HEK293 (cell line): Measurements from ENCODE around the gene FKBP9.

Experiments
- CTCF ChIA-PET: fragments of 350-600 bp; formaldehyde crosslinking; extraction: SDS; loops from one replicate; lab custom pipeline; 2021; ENCODE audit warnings: antibody characterized with exemption; lab: Yijun Ruan, JAX
- POLR2A ChIA-PET: fragments of 300-600 bp; formaldehyde crosslinking; extraction: SDS; loops from one replicate; lab custom pipeline; 2020; ENCODE audit warnings: antibody characterized with exemption, inconsistent platforms; lab: Yijun Ruan, JAX
- H3K27ac ChIP-seq: fragments of 200-500 bp; sonication (Bioruptor generic); 2 replicates; pipeline ENCODE4 v1.5.1; 2014; ENCODE audit warnings: low read depth, low read length, control low read depth, inconsistent platforms; ENCODE audit errors: extremely low read depth
- H3K36me3 ChIP-seq, 2 experiments: fragments of 200-500 bp in 1 of 2; sonication (Bioruptor generic) in 1 of 2; 1 replicate in 1 of 2; 2 replicates in 1 of 2; pipeline ENCODE4 v1.5.1; 2014 to 2017; ENCODE audit warnings: inconsistent platforms in 2 of 2, low read length in 2 of 2; ENCODE audit not compliant: control insufficient read depth in 2 of 2, insufficient read depth in 1 of 2
- H3K4me1 ChIP-seq: fragments of 200-500 bp; sonication (Bioruptor generic); 2 replicates; pipeline ENCODE4 v1.5.1; 2014; ENCODE audit warnings: mild to moderate bottlenecking, low read length, inconsistent platforms; ENCODE audit not compliant: control insufficient read depth, insufficient read depth
- H3K4me3 ChIP-seq: 2 replicates; pipeline ENCODE4 v1.5.1; 2011; ENCODE audit warnings: low read depth, mild to moderate bottlenecking, control low read depth, low read length, moderate library complexity
- H3K9me3 ChIP-seq: fragments of 200-500 bp; sonication (Bioruptor generic); 2 replicates; pipeline ENCODE4 v1.5.1; 2014; ENCODE audit warnings: low read depth, low read length, inconsistent platforms; ENCODE audit not compliant: control insufficient read depth, insufficient read depth
- KLF9 ChIP-seq: fragments of 450-650 bp; formaldehyde crosslinking; IDR thresholded peaks from 2 replicates; pipeline ENCODE4 v1.5.1; 2016; ENCODE audit warnings: missing biosample characterization, missing genetic modification characterization, low read depth
- PBX3 ChIP-seq: sonication (generic); formaldehyde crosslinking; IDR thresholded peaks from 2 replicates; pipeline ENCODE4 v1.8.1; 2022; ENCODE audit warnings: mild to moderate bottlenecking, moderate library complexity, missing genetic modification reagents
- PRDM6 ChIP-seq: fragments of 450-650 bp; formaldehyde crosslinking; IDR thresholded peaks from 2 replicates; pipeline ENCODE4 v1.5.1; 2017; ENCODE audit warnings: missing biosample characterization, missing genetic modification characterization
- SALL2 ChIP-seq: fragments of 450-650 bp; formaldehyde crosslinking; IDR thresholded peaks from 2 replicates; pipeline ENCODE4 v1.5.0; 2017; ENCODE audit warnings: missing biosample characterization, mild to moderate bottlenecking, missing genetic modification characterization, borderline replicate concordance
- SCRT2 ChIP-seq: fragments of 450-650 bp; formaldehyde crosslinking; IDR thresholded peaks from 2 replicates; pipeline ENCODE4 v1.5.1; 2016; ENCODE audit warnings: missing biosample characterization, missing genetic modification characterization
- ZBTB11 ChIP-seq: fragments of 450-650 bp; formaldehyde crosslinking; conservative IDR thresholded peaks from 2 replicates; pipeline ENCODE4 v1.5.1; 2016; ENCODE audit warnings: low read depth, missing biosample characterization, missing genetic modification characterization
- ZFHX2 ChIP-seq: fragments of 450-650 bp; formaldehyde crosslinking; conservative IDR thresholded peaks from 2 replicates; pipeline ENCODE4 v1.5.1; 2016; ENCODE audit warnings: missing biosample characterization, missing genetic modification characterization
- ZIC2 ChIP-seq: fragments of 450-650 bp; formaldehyde crosslinking; IDR thresholded peaks from 2 replicates; pipeline ENCODE4 v1.5.1; 2016; ENCODE audit warnings: missing biosample characterization, missing genetic modification characterization
- ZNF174 ChIP-seq: fragments of 450-650 bp; formaldehyde crosslinking; IDR thresholded peaks from 2 replicates; pipeline ENCODE4 v1.5.0; 2017; ENCODE audit warnings: missing biosample characterization, mild to moderate bottlenecking, missing genetic modification characterization
- ZNF175 ChIP-seq: fragments of 450-650 bp; formaldehyde crosslinking; IDR thresholded peaks from 2 replicates; pipeline ENCODE4 v1.5.1; 2016; ENCODE audit warnings: missing biosample characterization, missing genetic modification characterization
- ZNF184 ChIP-seq: fragments of 450-650 bp; IDR thresholded peaks from 2 replicates; pipeline ENCODE4 v1.5.1; 2018; ENCODE audit warnings: missing biosample characterization, mild to moderate bottlenecking, missing genetic modification characterization
- ZNF221 ChIP-seq: fragments of 450-650 bp; formaldehyde crosslinking; IDR thresholded peaks from 2 replicates; pipeline ENCODE4 v1.5.1; 2017; ENCODE audit warnings: missing biosample characterization, missing genetic modification characterization, borderline replicate concordance
- ZNF23 ChIP-seq: fragments of 450-650 bp; formaldehyde crosslinking; IDR thresholded peaks from 2 replicates; pipeline ENCODE4 v1.5.1; 2016; ENCODE audit warnings: missing biosample characterization, missing genetic modification characterization, borderline replicate concordance
- ZNF350 ChIP-seq: fragments of 450-650 bp; formaldehyde crosslinking; IDR thresholded peaks from 2 replicates; pipeline ENCODE4 v1.5.0; 2017; ENCODE audit warnings: missing biosample characterization, mild to moderate bottlenecking, missing genetic modification characterization
- ZNF354C ChIP-seq: fragments of 450-650 bp; formaldehyde crosslinking; IDR thresholded peaks from 2 replicates; pipeline ENCODE4 v1.5.1; 2016; ENCODE audit warnings: missing biosample characterization, missing genetic modification characterization, low read depth, borderline replicate concordance
- ZNF560 ChIP-seq: fragments of 450-650 bp; formaldehyde crosslinking; IDR thresholded peaks from 2 replicates; pipeline ENCODE4 v1.5.1; 2017; ENCODE audit warnings: missing biosample characterization, missing genetic modification characterization, borderline replicate concordance
- ZNF580 ChIP-seq: fragments of 450-650 bp; formaldehyde crosslinking; IDR thresholded peaks from 2 replicates; pipeline ENCODE4 v1.5.1; 2016; ENCODE audit warnings: missing biosample characterization, missing genetic modification characterization
- ZNF670 ChIP-seq: fragments of 450-650 bp; formaldehyde crosslinking; IDR thresholded peaks from 2 replicates; pipeline ENCODE4 v1.5.1; 2016; ENCODE audit warnings: missing biosample characterization, missing genetic modification characterization, low read depth
- ZNF776 ChIP-seq: fragments of 450-650 bp; formaldehyde crosslinking; IDR thresholded peaks from 2 replicates; pipeline ENCODE4 v1.5.0; 2017; ENCODE audit warnings: missing biosample characterization, missing genetic modification characterization, borderline replicate concordance
- ZSCAN30 ChIP-seq: fragments of 450-650 bp; IDR thresholded peaks from 2 replicates; pipeline ENCODE4 v1.5.1; 2018; ENCODE audit warnings: missing biosample characterization, mild to moderate bottlenecking, missing genetic modification characterization, moderate library complexity
- TF ChIP-seq, protein P1 (sequence below): fragments of 450-650 bp; formaldehyde crosslinking; IDR thresholded peaks from 2 replicates; pipeline ENCODE4 v1.5.1; 2016; ENCODE audit warnings: missing biosample characterization, missing genetic modification characterization

The FKBP9 gene

DNA sequence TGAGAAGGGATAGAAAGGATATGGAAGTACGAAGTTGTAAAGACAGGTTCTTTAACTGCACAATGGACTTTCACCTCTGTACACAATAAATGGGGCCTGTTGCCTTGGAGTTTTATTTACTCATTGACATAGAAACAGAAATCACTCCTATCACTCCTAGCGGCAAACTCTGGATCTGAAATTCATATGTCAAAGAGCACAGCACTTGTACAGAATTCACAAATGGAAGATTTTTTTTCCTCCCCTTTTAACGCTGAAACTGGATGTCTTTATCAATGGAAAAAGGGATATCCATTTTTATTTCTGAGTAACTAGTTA, 87.1 kb downstream of the FKBP9 start:
- CTCF ChIA-PET: interaction anchor here (1.1 to 1.2 kb wide), 2 partner anchors 17 to 63 kb away, joined by 3 to 4 read pairs; no protein-coding TSS in a partner anchor
- Histone ChIP-seq H3K9me3 (no peaks in the 10 kb centered on the region), H3K36me3 (no peaks in the 10 kb centered on the region; a peak in 1 of 3 replicates), H3K4me1 (peaks cover 33% of the 10 kb centered on the region), H3K4me3 (no peak overlapping the region), H3K27ac (0 out of 2 replicates have a peak overlapping the region, but pooled peaks have one; percentile 22)
- TF ChIP-seq ZNF175: no peak
- no peak for TF ChIP-seq ZNF174 (tag by site-specific recombination)
- TF ChIP-seq SCRT2: no peak
- TF ChIP-seq ZNF776 (tag by site-specific recombination): no peak
- no peak for TF ChIP-seq KLF9
- no peak for TF ChIP-seq ZNF221 (tag by site-specific recombination)
- TF ChIP-seq ZNF560 (tag by site-specific recombination): no peak
- TF ChIP-seq, protein P1, sequence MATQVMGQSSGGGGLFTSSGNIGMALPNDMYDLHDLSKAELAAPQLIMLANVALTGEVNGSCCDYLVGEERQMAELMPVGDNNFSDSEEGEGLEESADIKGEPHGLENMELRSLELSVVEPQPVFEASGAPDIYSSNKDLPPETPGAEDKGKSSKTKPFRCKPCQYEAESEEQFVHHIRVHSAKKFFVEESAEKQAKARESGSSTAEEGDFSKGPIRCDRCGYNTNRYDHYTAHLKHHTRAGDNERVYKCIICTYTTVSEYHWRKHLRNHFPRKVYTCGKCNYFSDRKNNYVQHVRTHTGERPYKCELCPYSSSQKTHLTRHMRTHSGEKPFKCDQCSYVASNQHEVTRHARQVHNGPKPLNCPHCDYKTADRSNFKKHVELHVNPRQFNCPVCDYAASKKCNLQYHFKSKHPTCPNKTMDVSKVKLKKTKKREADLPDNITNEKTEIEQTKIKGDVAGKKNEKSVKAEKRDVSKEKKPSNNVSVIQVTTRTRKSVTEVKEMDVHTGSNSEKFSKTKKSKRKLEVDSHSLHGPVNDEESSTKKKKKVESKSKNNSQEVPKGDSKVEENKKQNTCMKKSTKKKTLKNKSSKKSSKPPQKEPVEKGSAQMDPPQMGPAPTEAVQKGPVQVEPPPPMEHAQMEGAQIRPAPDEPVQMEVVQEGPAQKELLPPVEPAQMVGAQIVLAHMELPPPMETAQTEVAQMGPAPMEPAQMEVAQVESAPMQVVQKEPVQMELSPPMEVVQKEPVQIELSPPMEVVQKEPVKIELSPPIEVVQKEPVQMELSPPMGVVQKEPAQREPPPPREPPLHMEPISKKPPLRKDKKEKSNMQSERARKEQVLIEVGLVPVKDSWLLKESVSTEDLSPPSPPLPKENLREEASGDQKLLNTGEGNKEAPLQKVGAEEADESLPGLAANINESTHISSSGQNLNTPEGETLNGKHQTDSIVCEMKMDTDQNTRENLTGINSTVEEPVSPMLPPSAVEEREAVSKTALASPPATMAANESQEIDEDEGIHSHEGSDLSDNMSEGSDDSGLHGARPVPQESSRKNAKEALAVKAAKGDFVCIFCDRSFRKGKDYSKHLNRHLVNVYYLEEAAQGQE: no peak
- TF ChIP-seq ZNF23 (tag by site-specific recombination): no peak
- TF ChIP-seq PBX3 (CRISPR knock-in tag): no peak
- TF ChIP-seq ZSCAN30 (tag by site-specific recombination): no peak
- TF ChIP-seq ZNF670 (tag by site-specific recombination): no peak
- no peak for TF ChIP-seq ZNF350 (tag by site-specific recombination)
- TF ChIP-seq ZNF580 (tag by site-specific recombination): no peak
- no peak for TF ChIP-seq ZFHX2 (tag by site-specific recombination)
- no peak for TF ChIP-seq ZIC2 (tag by site-specific recombination)
- TF ChIP-seq ZNF354C (tag by site-specific recombination): no peak
- TF ChIP-seq ZNF184 (tag by site-specific recombination): no peak
- TF ChIP-seq SALL2 (tag by site-specific recombination): no peak
- POLR2A ChIA-PET: no interaction called here

DNA sequence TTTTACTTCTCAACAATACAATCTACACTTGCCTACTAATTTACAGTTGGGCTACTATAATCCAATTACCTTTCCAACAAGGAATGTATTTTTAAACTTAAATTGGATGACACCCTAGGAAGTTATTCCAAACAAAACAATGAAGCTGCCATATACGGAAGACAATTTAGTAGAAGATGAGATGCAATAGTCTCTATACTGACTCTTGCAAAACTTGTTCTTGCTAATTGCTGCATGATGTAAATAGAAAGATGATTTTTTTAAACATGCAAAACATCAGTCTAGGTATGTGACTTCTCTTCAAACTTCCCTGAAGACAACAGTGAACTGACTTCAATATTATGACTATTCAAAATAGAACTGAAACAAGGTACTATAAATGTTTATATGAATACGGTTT, 87.7 kb downstream of the FKBP9 start:
- ChIA-PET CTCF (no interaction called here), POLR2A (no interaction called here)
- Histone ChIP-seq H3K36me3 (no peaks in the 10 kb centered on the region; a peak in 1 of 3 replicates), H3K9me3 (no peaks in the 10 kb centered on the region), H3K27ac (no peak overlapping the region), H3K4me3 (no peak overlapping the region), H3K4me1 (peaks cover 28% of the 10 kb centered on the region)
- no peak for TF ChIP-seq ZBTB11 (tag by site-specific recombination)
- peak; percentile 67 for TF ChIP-seq PRDM6 (tag by site-specific recombination)
